Skeletal muscle tissue (tissue), 4 donors: ENCODE measurements around the gene OR8D4. TPM values are rescaled to one million over a fixed set of nuclear protein-coding genes. Genes with fewer than 3 reads are reported as not detected.

ENCODE experiments used
- H3K27ac ChIP-seq: one replicate; pipeline ENCODE4 v1.7.0; 2013; ENCODE audit warnings: mild to moderate bottlenecking, low read depth, low read length, inconsistent platforms
- H3K27me3 ChIP-seq, 3 donors: one replicate each; pipeline ENCODE4 v1.7.0; 2013; ENCODE audit warnings: low read length in 3 of 3; ENCODE audit not compliant: control insufficient read depth in 3 of 3, insufficient read depth in 3 of 3
- H3K36me3 ChIP-seq, 3 donors: one replicate each; pipeline ENCODE4 v1.7.0; 2013; ENCODE audit warnings: low read length in 3 of 3; ENCODE audit not compliant: control insufficient read depth in 3 of 3, insufficient read depth in 3 of 3
- H3K4me1 ChIP-seq, 3 donors: one replicate each; pipeline ENCODE4 v1.7.0; 2013; ENCODE audit warnings: low read length in 3 of 3, mild to moderate bottlenecking in 3 of 3; ENCODE audit not compliant: control insufficient read depth in 3 of 3, insufficient read depth in 3 of 3
- H3K4me3 ChIP-seq, 3 donors: one replicate each; pipeline ENCODE4 v1.7.0; 2013; ENCODE audit warnings: low read length in 3 of 3
- H3K9ac ChIP-seq, 3 donors: one replicate each; pipeline ENCODE4 v1.7.0; 2013; ENCODE audit warnings: low read length in 3 of 3, mild to moderate bottlenecking in 3 of 3, moderate library complexity in 2 of 3, low read depth in 1 of 3
- H3K9me3 ChIP-seq, 3 donors: one replicate each; pipeline ENCODE4 v1.7.0; 2013; ENCODE audit warnings: low read length in 3 of 3; ENCODE audit not compliant: control insufficient read depth in 3 of 3
- total RNA-seq: library from RNA; depleted of rRNA; stranded (reverse); fragments of >200 nt; gene quantifications from one replicate; pipeline ENCODE4 v1.2.3, GENCODE V29; 2014
- donor health status: Osteomylitis.

The OR8D4 gene
- total RNA-seq, 1 donor from 2014 or later = under 0.01 TPM

GRCh38 chr11:123903932-123904331 is 2.0 kb downstream of the OR8D4 start:
- H3K9ac ChIP-seq = no peak overlapping the region
- no peaks in the 10 kb centered on the region for H3K9me3 ChIP-seq
- no peaks in the 10 kb centered on the region for H3K36me3 ChIP-seq
- H3K4me1 ChIP-seq = no peaks in the 10 kb centered on the region
- no peak overlapping the region for H3K4me3 ChIP-seq
- no peaks in the 10 kb centered on the region for H3K27me3 ChIP-seq
- H3K27ac ChIP-seq = no peak overlapping the region

GRCh38 chr11:123904932-123905331 is 3.0 kb downstream of the OR8D4 start:
- H3K9ac ChIP-seq = no peak overlapping the region
- no peak overlapping the region for H3K4me3 ChIP-seq
- H3K27ac ChIP-seq = no peak overlapping the region
- H3K9me3 ChIP-seq = no peaks in the 10 kb centered on the region
- no peaks in the 10 kb centered on the region for H3K27me3 ChIP-seq
- no peaks in the 10 kb centered on the region for H3K36me3 ChIP-seq
- no peaks in the 10 kb centered on the region for H3K4me1 ChIP-seq

DNA sequence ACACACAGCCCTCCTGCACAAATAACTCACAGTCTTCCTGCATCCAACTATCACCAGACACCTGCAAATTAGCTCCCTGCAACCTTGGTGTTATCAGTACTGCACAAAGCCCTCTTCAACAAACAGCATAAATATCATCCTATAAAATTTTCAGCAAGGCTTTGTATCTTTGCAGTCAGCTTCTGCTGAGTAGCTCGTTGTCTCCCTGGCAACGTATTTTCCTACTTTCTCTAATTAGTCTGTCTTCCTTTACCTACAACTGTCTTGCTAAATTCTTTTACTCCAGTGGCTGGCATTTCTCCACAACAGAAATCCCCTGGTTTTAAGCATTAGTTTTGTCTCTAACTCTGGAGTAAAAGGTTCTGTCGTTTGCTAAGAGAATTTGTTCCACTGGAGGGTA is 3.9 kb downstream of the OR8D4 start:
- H3K36me3 ChIP-seq = no peaks in the 10 kb centered on the region
- no peaks in the 10 kb centered on the region for H3K27me3 ChIP-seq
- H3K9ac ChIP-seq = no peak overlapping the region
- H3K9me3 ChIP-seq = no peaks in the 10 kb centered on the region
- no peak overlapping the region for H3K4me3 ChIP-seq
- no peak overlapping the region for H3K27ac ChIP-seq
- H3K4me1 ChIP-seq = no peaks in the 10 kb centered on the region

GRCh38 chr11:123920943-123921342 is 19.0 kb downstream of the OR8D4 start:
- Histone ChIP-seq H3K4me3 (no peak overlapping the region), H3K27me3 (no peaks in the 10 kb centered on the region), H3K9me3 (no peaks in the 10 kb centered on the region), H3K9ac (no peak overlapping the region), H3K36me3 (no peaks in the 10 kb centered on the region), H3K4me1 (no peaks in the 10 kb centered on the region), H3K27ac (no peak overlapping the region)

GRCh38 chr11:123924027-123924426 is 22.1 kb downstream of the OR8D4 start:
- H3K9me3 ChIP-seq = no peaks in the 10 kb centered on the region
- H3K27ac ChIP-seq = no peak overlapping the region
- H3K36me3 ChIP-seq = no peaks in the 10 kb centered on the region
- H3K27me3 ChIP-seq = no peaks in the 10 kb centered on the region
- no peaks in the 10 kb centered on the region for H3K4me1 ChIP-seq
- H3K9ac ChIP-seq = no peak overlapping the region
- H3K4me3 ChIP-seq = no peak overlapping the region

- Histone ChIP-seq H3K36me3 (no peaks in the 10 kb centered on the region), H3K27ac (no peak within 1 kb of the TSS), H3K9me3 (peaks cover 0 to 3% (median 0%) of the 10 kb centered on the region in 3 donors), H3K4me3 (no peak within 1 kb of the TSS), H3K9ac (no peak within 1 kb of the TSS), H3K4me1 (no peaks in the 10 kb centered on the region), H3K27me3 (no peaks in the 10 kb centered on the region)
Observed at GRCh38 chr11:123939317-123939716, 37.4 kb downstream of the OR8D4 start, which contains the start of gene OR4D5. OR4D5 (plus strand) TSS chr11:123939617; CDS start chr11:123939617, 0 bp downstream.

GRCh38 chr11:123942413-123942812 is 40.4 kb downstream of the OR8D4 start:
- no peak overlapping the region for H3K4me3 ChIP-seq
- H3K36me3 ChIP-seq = no peaks in the 10 kb centered on the region
- H3K9me3 ChIP-seq = peaks cover 0 to 3% (median 0%) of the 10 kb centered on the region in 3 donors
- no peak overlapping the region for H3K27ac ChIP-seq
- no peak overlapping the region for H3K9ac ChIP-seq
- no peaks in the 10 kb centered on the region for H3K27me3 ChIP-seq
- H3K4me1 ChIP-seq = no peaks in the 10 kb centered on the region

DNA sequence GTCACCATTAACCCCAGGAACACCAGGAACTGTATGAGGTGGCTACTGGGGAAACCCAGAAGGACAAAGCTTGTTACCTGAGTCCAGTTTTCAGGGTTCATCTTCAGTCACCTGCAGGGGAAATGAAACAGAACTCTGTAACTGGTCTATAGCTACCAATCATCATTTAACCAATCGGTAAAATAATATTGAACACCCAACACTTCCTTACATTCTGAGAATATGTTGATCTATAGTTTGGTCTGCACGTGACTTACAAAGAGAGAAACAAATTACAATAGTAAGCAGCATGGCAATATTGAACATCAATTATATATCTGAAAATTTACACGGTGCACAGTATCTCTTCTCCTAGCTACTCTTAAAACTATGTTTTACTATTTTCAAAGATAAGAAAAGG is 41.8 kb downstream of the OR8D4 start, which contains the start of gene OR6T1:
TSS of gene OR6T1 (minus strand) at position 101 of the 400 bp plus-strand sequence. CDS start at position 101, 0 bp downstream.
- H3K4me1 ChIP-seq = no peaks in the 10 kb centered on the region
- H3K9ac ChIP-seq = no peak within 1 kb of the TSS
- no peak within 1 kb of the TSS for H3K4me3 ChIP-seq
- H3K27me3 ChIP-seq = no peaks in the 10 kb centered on the region
- no peaks in the 10 kb centered on the region for H3K36me3 ChIP-seq
- no peak within 1 kb of the TSS for H3K27ac ChIP-seq
- H3K9me3 ChIP-seq = peaks cover 0 to 3% (median 0%) of the 10 kb centered on the region in 3 donors

DNA sequence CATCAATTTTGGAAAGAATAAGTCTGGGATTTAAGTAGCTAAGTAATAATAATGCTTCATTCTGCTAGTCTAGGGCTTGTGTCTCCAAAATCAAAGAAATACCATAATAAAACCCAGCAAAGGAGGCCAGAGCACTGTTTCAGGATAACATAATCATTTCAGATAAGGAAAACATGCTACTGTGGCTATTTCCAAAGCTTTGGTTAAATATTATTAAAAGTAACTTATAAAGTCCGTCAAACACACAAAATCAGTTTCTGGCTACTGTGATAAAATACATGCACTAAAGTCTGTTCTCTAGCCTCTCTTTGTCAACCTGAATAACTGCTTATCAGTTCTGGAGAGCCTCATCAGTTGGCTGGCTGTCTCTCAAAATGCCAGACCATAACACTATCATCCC is 43.2 kb downstream of the OR8D4 start:
- Histone ChIP-seq H3K36me3 (no peaks in the 10 kb centered on the region), H3K4me3 (no peak overlapping the region), H3K4me1 (no peaks in the 10 kb centered on the region), H3K9me3 (peaks cover 0 to 3% (median 0%) of the 10 kb centered on the region in 3 donors), H3K27ac (no peak overlapping the region), H3K9ac (no peak overlapping the region), H3K27me3 (no peaks in the 10 kb centered on the region)

DNA sequence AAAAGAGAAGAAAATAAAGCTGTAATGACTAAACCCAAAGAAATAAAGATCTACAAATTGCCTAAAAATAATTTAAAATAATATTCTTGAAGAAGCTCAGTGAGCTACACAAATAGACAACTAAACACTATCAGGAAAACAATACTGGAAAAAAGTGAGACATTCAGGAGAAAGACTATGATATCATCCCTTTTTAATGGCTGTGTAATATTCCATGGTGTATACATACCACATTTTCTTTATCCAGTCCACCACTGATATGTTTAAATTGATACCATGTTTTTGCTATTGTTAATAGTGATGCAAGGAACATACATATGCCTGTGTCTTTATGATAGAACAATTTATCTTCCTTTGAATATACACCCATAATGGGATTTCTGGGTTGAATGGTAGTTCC is 54.8 kb downstream of the OR8D4 start:
- no peak overlapping the region for H3K27ac ChIP-seq
- no peak overlapping the region for H3K4me3 ChIP-seq
- H3K4me1 ChIP-seq = no peaks in the 10 kb centered on the region
- H3K27me3 ChIP-seq = no peaks in the 10 kb centered on the region
- H3K9me3 ChIP-seq = peaks cover 0 to 3% (median 0%) of the 10 kb centered on the region in 3 donors
- H3K9ac ChIP-seq = no peak overlapping the region
- no peaks in the 10 kb centered on the region for H3K36me3 ChIP-seq
